ENCODE data around the gene STAM2. TPM values are rescaled to one million over a fixed set of nuclear protein-coding genes. Genes with fewer than 3 reads are reported as not detected.

The STAM2 gene
- total RNA-seq, 2 donors from 2014 or later, result 26.8 to 27.3 TPM

- no peak overlapping the region for H3K4me3 ChIP-seq
- H3K27ac ChIP-seq, result no peak overlapping the region
- TF ChIP-seq, protein P1, sequence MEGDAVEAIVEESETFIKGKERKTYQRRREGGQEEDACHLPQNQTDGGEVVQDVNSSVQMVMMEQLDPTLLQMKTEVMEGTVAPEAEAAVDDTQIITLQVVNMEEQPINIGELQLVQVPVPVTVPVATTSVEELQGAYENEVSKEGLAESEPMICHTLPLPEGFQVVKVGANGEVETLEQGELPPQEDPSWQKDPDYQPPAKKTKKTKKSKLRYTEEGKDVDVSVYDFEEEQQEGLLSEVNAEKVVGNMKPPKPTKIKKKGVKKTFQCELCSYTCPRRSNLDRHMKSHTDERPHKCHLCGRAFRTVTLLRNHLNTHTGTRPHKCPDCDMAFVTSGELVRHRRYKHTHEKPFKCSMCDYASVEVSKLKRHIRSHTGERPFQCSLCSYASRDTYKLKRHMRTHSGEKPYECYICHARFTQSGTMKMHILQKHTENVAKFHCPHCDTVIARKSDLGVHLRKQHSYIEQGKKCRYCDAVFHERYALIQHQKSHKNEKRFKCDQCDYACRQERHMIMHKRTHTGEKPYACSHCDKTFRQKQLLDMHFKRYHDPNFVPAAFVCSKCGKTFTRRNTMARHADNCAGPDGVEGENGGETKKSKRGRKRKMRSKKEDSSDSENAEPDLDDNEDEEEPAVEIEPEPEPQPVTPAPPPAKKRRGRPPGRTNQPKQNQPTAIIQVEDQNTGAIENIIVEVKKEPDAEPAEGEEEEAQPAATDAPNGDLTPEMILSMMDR (IDR thresholded peaks at IDR 0.05), result no peak
- no peaks in the 10 kb centered on the region for H3K27me3 ChIP-seq
- H3K4me1 ChIP-seq, result peaks cover 0 to 10% of the 10 kb centered on the region in 2 donors
- no peaks in the 10 kb centered on the region for H3K9me3 ChIP-seq
- H3K36me3 ChIP-seq, result peaks cover 11% of the 10 kb centered on the region
- DNase-seq (ENCODE audit: low spot score), result no peak
These were observed 43.3 kb downstream of the STAM2 start for GRCh38 chr2:152132306-152132705.

DNA sequence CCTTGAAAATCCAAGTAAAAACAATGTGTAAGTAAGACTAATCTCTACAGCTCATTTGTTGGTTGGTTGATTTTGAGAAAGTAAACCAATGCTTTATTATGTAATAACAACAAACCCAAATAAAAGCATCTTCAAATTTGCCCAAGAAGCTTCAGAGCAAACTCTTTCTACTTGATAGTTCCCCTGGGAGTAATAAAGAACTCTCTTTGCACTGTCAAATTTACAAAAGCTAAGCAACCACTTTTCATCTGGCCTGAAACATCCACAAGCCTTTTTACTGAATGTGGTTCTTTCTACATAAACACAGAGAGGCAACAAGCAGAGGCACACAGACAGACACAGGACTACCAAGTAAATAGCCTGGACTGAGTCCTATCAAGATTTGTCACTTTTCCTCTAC lies 47.9 kb downstream of the STAM2 start:
- TF ChIP-seq, protein P1 (IDR thresholded peaks at IDR 0.05), result no peak
- H3K27ac ChIP-seq, result no peak overlapping the region
- no peaks in the 10 kb centered on the region for H3K27me3 ChIP-seq
- no peaks in the 10 kb centered on the region for H3K4me1 ChIP-seq
- no peak overlapping the region for H3K4me3 ChIP-seq
- peaks cover 25% of the 10 kb centered on the region for H3K36me3 ChIP-seq
- DNase-seq (ENCODE audit: low spot score), result no peak
- H3K9me3 ChIP-seq, result no peaks in the 10 kb centered on the region

DNA sequence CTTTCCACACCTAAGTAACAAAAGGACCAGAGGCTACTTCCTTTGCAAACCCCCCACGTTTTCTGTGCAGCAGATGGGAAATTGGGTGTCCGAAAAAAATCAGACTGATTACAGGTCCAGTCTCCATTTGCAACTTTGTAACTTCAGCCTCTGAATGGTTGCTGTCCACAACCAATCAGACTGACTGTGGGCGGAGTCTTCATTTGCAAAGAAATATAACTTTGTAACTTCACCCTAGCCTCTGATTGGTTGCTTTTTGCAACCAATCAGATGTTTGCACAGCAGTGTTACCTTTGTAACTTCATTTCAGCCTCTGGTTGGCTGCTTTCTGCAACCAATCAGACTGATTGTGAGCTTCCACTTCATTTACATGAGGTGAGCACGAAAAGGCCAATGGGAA lies 48.9 kb downstream of the STAM2 start:
- H3K4me3 ChIP-seq, result no peak overlapping the region
- no peaks in the 10 kb centered on the region for H3K27me3 ChIP-seq
- peaks cover 33% of the 10 kb centered on the region for H3K36me3 ChIP-seq
- TF ChIP-seq, protein P1 (IDR thresholded peaks at IDR 0.05), result no peak
- no peaks in the 10 kb centered on the region for H3K9me3 ChIP-seq
- no peak for DNase-seq (ENCODE audit: low spot score)
- no peaks in the 10 kb centered on the region for H3K4me1 ChIP-seq
- H3K27ac ChIP-seq, result no peak overlapping the region

- TF ChIP-seq, protein P1 (IDR thresholded peaks at IDR 0.05), result no peak
- peaks cover 23% of the 10 kb centered on the region for H3K36me3 ChIP-seq
- no peak for DNase-seq (ENCODE audit: low spot score)
- no peak overlapping the region for H3K27ac ChIP-seq
- no peaks in the 10 kb centered on the region for H3K4me1 ChIP-seq
- no peaks in the 10 kb centered on the region for H3K9me3 ChIP-seq
- no peak overlapping the region for H3K4me3 ChIP-seq
- no peaks in the 10 kb centered on the region for H3K27me3 ChIP-seq
These were observed 53.4 kb downstream of the STAM2 start for GRCh38 chr2:152122161-152122560.

- Histone ChIP-seq H3K27me3 (no peaks in the 10 kb centered on the region), H3K27ac (no peak overlapping the region), H3K9me3 (no peaks in the 10 kb centered on the region), H3K4me3 (no peak overlapping the region), H3K4me1 (no peaks in the 10 kb centered on the region), H3K36me3 (peaks cover 23% of the 10 kb centered on the region)
- TF ChIP-seq, protein P1 (IDR thresholded peaks at IDR 0.05), result no peak
- DNase-seq (ENCODE audit: low spot score), result no peak
These were observed 55.1 kb downstream of the STAM2 start for GRCh38 chr2:152120430-152120829.

GRCh38 chr2:152115952-152116351 lies 59.6 kb downstream of the STAM2 start:
- no peaks in the 10 kb centered on the region for H3K27me3 ChIP-seq
- no peak for DNase-seq (ENCODE audit: low spot score)
- no peaks in the 10 kb centered on the region for H3K9me3 ChIP-seq
- H3K36me3 ChIP-seq, result no peaks in the 10 kb centered on the region
- no peak overlapping the region for H3K4me3 ChIP-seq
- no peak overlapping the region for H3K27ac ChIP-seq
- no peaks in the 10 kb centered on the region for H3K4me1 ChIP-seq
- TF ChIP-seq, protein P1 (IDR thresholded peaks at IDR 0.05), result no peak
